SK-N-MC (cell line): ENCODE data around the gene NEMF.

Experiments used
- DNase-seq: peaks from one replicate; pipeline ENCODE4 v3.0.0-alpha.2; 2011; ENCODE audit warnings: low read depth, low spot score
- H3K27ac ChIP-seq: fragments of 200-600 bp; sonication (generic); 2 replicates; pipeline ENCODE4 v1.5.1; 2016; ENCODE audit warnings: mixed run types
- H3K36me3 ChIP-seq: fragments of 200-600 bp; sonication (generic); 2 replicates; pipeline ENCODE4 v1.6.1; 2017; ENCODE audit warnings: antibody characterized with exemption, low read length, mixed read lengths; ENCODE audit not compliant: insufficient read depth
- H3K4me3 ChIP-seq: fragments of 200-600 bp; sonication (generic); 2 replicates; pipeline ENCODE4 v1.5.1; 2016
- H3K9ac ChIP-seq: fragments of 200-600 bp; sonication (generic); 2 replicates; pipeline ENCODE4 v1.8.0; 2017; ENCODE audit warnings: mixed run types, mixed read lengths; ENCODE audit not compliant: insufficient read length
- H3K9me3 ChIP-seq: fragments of 200-600 bp; sonication (generic); 2 replicates; pipeline ENCODE4 v1.6.1; 2017; ENCODE audit warnings: low read depth, mild to moderate bottlenecking, antibody characterized with exemption, low read length, moderate library complexity, mixed read lengths
- EZH2 ChIP-seq: fragments of 200-600 bp; sonication (generic); IDR thresholded peaks from one replicate; pipeline ENCODE4 v1.6.1; 2017; ENCODE audit warnings: antibody characterized with exemption
- FOXP2 ChIP-seq: optimal IDR thresholded peaks from 2 replicates; pipeline ENCODE3; 2011; ENCODE audit warnings: mild to moderate bottlenecking, moderate library complexity; ENCODE audit not compliant: insufficient read depth; ENCODE audit errors: extremely low read length, control extremely low read depth
- POLR2AphosphoS5 ChIP-seq: IDR thresholded peaks from 2 replicates; pipeline ENCODE4 v1.6.1; 2012; ENCODE audit warnings: mild to moderate bottlenecking, low read depth, low read length, borderline replicate concordance

Gene NEMF

GRCh38 chr14:49865431-49865859, 12.9 kb upstream of the NEMF start:
- no peaks in the 10 kb centered on the region for H3K36me3 ChIP-seq
- no peaks in the 10 kb centered on the region for H3K9me3 ChIP-seq
- H3K4me3 ChIP-seq = no peak overlapping the region
- no peak overlapping the region for H3K27ac ChIP-seq
- TF ChIP-seq FOXP2 (no peak), EZH2 (no peak), POLR2AphosphoS5 (no peak)
- no peak overlapping the region for H3K9ac ChIP-seq
- no peak for DNase-seq

GRCh38 chr14:49863487-49864281, 11.1 kb upstream of the NEMF start:
- H3K9ac ChIP-seq = peak overlapping the region; percentile 83
- peak overlapping the region; percentile 78 for H3K27ac ChIP-seq
- no peaks in the 10 kb centered on the region for H3K9me3 ChIP-seq
- peak overlapping the region; percentile 97 for H3K4me3 ChIP-seq
- no peaks in the 10 kb centered on the region for H3K36me3 ChIP-seq
- no peak for DNase-seq
- TF ChIP-seq EZH2 (no peak), POLR2AphosphoS5 (no peak), FOXP2 (no peak)

- Histone ChIP-seq H3K9me3 (no peaks in the 10 kb centered on the region), H3K9ac (peak overlapping the region; percentile 95), H3K27ac (peak overlapping the region; percentile 98), H3K4me3 (peak overlapping the region; percentile 97), H3K36me3 (no peaks in the 10 kb centered on the region)
- TF ChIP-seq EZH2 (no peak), FOXP2 (peak; percentile 1)
- peak; percentile 86 for DNase-seq
Measured at GRCh38 chr14:49862089-49862673, 9.6 kb upstream of the NEMF start.

- no peak for TF ChIP-seq FOXP2
- TF ChIP-seq POLR2AphosphoS5 = no peak; the same call in 1 of the 2 replicates
- Histone ChIP-seq H3K27ac (peak overlapping the region; percentile 98), H3K9ac (peak overlapping the region; percentile 95), H3K36me3 (no peaks in the 10 kb centered on the region), H3K4me3 (peak overlapping the region; percentile 97), H3K9me3 (no peaks in the 10 kb centered on the region)
- no peak for DNase-seq
Measured at GRCh38 chr14:49861699-49862088, 9.1 kb upstream of the NEMF start.

GRCh38 chr14:49860988-49861698, 8.6 kb upstream of the NEMF start:
- Histone ChIP-seq H3K27ac (peak overlapping the region; percentile 98), H3K9me3 (no peaks in the 10 kb centered on the region), H3K36me3 (no peaks in the 10 kb centered on the region), H3K4me3 (peak overlapping the region; percentile 97), H3K9ac (peak overlapping the region; percentile 95)
- TF ChIP-seq FOXP2 = no peak
- no peak for DNase-seq

- no peak overlapping the region for H3K9ac ChIP-seq
- H3K4me3 ChIP-seq = no peak overlapping the region
- no peak for DNase-seq
- no peak for TF ChIP-seq EZH2
- TF ChIP-seq FOXP2 = no peak
- TF ChIP-seq POLR2AphosphoS5 = no peak
- H3K9me3 ChIP-seq = no peaks in the 10 kb centered on the region
- no peaks in the 10 kb centered on the region for H3K36me3 ChIP-seq
- H3K27ac ChIP-seq = no peak overlapping the region
Measured at GRCh38 chr14:49858383-49858782, 5.8 kb upstream of the NEMF start.

GRCh38 chr14:49857427-49858003, 4.9 kb upstream of the NEMF start:
- H3K9me3 ChIP-seq = no peaks in the 10 kb centered on the region
- TF ChIP-seq POLR2AphosphoS5 (no peak), FOXP2 (no peak), EZH2 (no peak)
- H3K4me3 ChIP-seq = no peak overlapping the region
- H3K9ac ChIP-seq = no peak overlapping the region
- no peak overlapping the region for H3K27ac ChIP-seq
- H3K36me3 ChIP-seq = no peaks in the 10 kb centered on the region
- DNase-seq = no peak
